ENCODE results near the gene GPAT2.
"Not testable (repeated sequence)": the region's sequence is repeated elsewhere in the genome, so short reads cannot be mapped to it uniquely, and the experiment has no call there.

The GPAT2 gene

GRCh38 chr2:96022701-96023447 lies 11.8 kb downstream of the GPAT2 start:
- DNase-seq: peak; percentile 74

- DNase-seq: not testable (repeated sequence)
Observed at GRCh38 chr2:96022126-96022525, 12.6 kb downstream of the GPAT2 start.

- not testable (repeated sequence) for DNase-seq
Observed at GRCh38 chr2:96021142-96021541, 13.6 kb downstream of the GPAT2 start.

GRCh38 chr2:96019909-96020590 lies 14.7 kb downstream of the GPAT2 start:
- DNase-seq: not testable (repeated sequence)

GRCh38 chr2:96016321-96016720 lies 18.4 kb downstream of the GPAT2 start:
- DNase-seq: not testable (repeated sequence)

- not testable (repeated sequence) for DNase-seq
Observed at GRCh38 chr2:96012792-96013264, 21.9 kb downstream of the GPAT2 start.

- not testable (repeated sequence) for DNase-seq
Observed at GRCh38 chr2:96012086-96012791, 22.5 kb downstream of the GPAT2 start.

GRCh38 chr2:96011129-96011455 lies 23.6 kb downstream of the GPAT2 start:
- peak; percentile 23 for DNase-seq

GRCh38 chr2:96010320-96011128 lies 24.2 kb downstream of the GPAT2 start:
- DNase-seq: peak; percentile 95

GRCh38 chr2:96009833-96010232 lies 24.9 kb downstream of the GPAT2 start:
- DNase-seq: not testable (repeated sequence)

- DNase-seq: not testable (repeated sequence)
Observed at GRCh38 chr2:96008051-96008450, 26.7 kb downstream of the GPAT2 start.

- DNase-seq: not testable (repeated sequence)
Observed at GRCh38 chr2:96006248-96006647, 28.5 kb downstream of the GPAT2 start.

GRCh38 chr2:95992520-95993272 lies 42.0 kb downstream of the GPAT2 start:
- peak; percentile 41 for DNase-seq

GRCh38 chr2:95992102-95992501 lies 42.6 kb downstream of the GPAT2 start:
- peak; percentile 39 for DNase-seq

- peak; percentile 31 for DNase-seq
Observed at GRCh38 chr2:95991351-95992094, 43.2 kb downstream of the GPAT2 start, which contains the start of gene ANKRD36C. Gene ANKRD36C, minus strand, starts transcription at chr2:95991824. Its CDS starts 116 bp downstream, at chr2:95991708.

GRCh38 chr2:95990884-95991283 lies 43.8 kb downstream of the GPAT2 start:
- not testable (repeated sequence) for DNase-seq

Measured in activated naive CD4-positive, alpha-beta T cell treated with Interleukin-2 at 50 U/mL for 16 hours (primary cell).